ENCODE results near the gene FSCN2.

Gene FSCN2

GRCh38 chr17:81512562-81513371 is 15.4 kb upstream of the FSCN2 start, which contains the start of gene ACTG1:
Gene ACTG1 (minus strand): TSS chr17:81512799. CDS start chr17:81512354, 445 bp downstream.
- peak; percentile 88 for DNase-seq

GRCh38 chr17:81513372-81513752 is 14.8 kb upstream of the FSCN2 start:
- DNase-seq = no peak

- DNase-seq = no peak
Observed at GRCh38 chr17:81513753-81514488, 14.3 kb upstream of the FSCN2 start.

- no peak for DNase-seq
Observed at GRCh38 chr17:81514489-81514738, 13.8 kb upstream of the FSCN2 start.

- DNase-seq = peak; percentile 77
Observed at GRCh38 chr17:81514739-81515529, 13.2 kb upstream of the FSCN2 start.

- no peak for DNase-seq
Observed at GRCh38 chr17:81515530-81516041, 12.6 kb upstream of the FSCN2 start.

- DNase-seq = no peak
Observed at GRCh38 chr17:81516439-81516838, 11.7 kb upstream of the FSCN2 start.

GRCh38 chr17:81517009-81517338 is 11.2 kb upstream of the FSCN2 start:
- DNase-seq = no peak

- no peak for DNase-seq
Observed at GRCh38 chr17:81517339-81518112, 10.7 kb upstream of the FSCN2 start.

GRCh38 chr17:81518113-81518784 is 9.9 kb upstream of the FSCN2 start:
- no peak for DNase-seq

GRCh38 chr17:81518785-81519283 is 9.3 kb upstream of the FSCN2 start:
- no peak for DNase-seq

- peak; percentile 63 for DNase-seq
Observed at GRCh38 chr17:81519284-81520020, 8.7 kb upstream of the FSCN2 start.

- no peak for DNase-seq
Observed at GRCh38 chr17:81520021-81520901, 7.9 kb upstream of the FSCN2 start.

GRCh38 chr17:81522491-81523401 is 5.4 kb upstream of the FSCN2 start:
- DNase-seq = no peak

GRCh38 chr17:81523402-81524038 is 4.7 kb upstream of the FSCN2 start:
- no peak for DNase-seq

GRCh38 chr17:81524039-81524864 is 3.9 kb upstream of the FSCN2 start:
- DNase-seq = no peak

GRCh38 chr17:81524865-81525159 is 3.4 kb upstream of the FSCN2 start:
- DNase-seq = no peak
